Measurements from ENCODE around the gene THUMPD3. TPM values are rescaled to one million over a fixed set of nuclear protein-coding genes. Genes with fewer than 3 reads are reported as not detected.

The THUMPD3 gene
- 10 to 100 TPM; 47.0 to 70.4 (median 60.0) TPM for polyA plus RNA-seq (ENCODE audit: insufficient read length in 3 of 3)
- long read RNA-seq, donor 1, partial matches to known transcripts = 14 of 18 reads
- long read RNA-seq, donor 1, other reads (novel, unspliced or antisense) = 0 of 18 reads
- long read RNA-seq, donor 2, transcript THUMPD3-201 (10 exons, 3,961 nt) = major isoform, 6 of 21 reads
- long read RNA-seq, donor 2, partial matches to known transcripts = 10 of 21 reads
- long read RNA-seq, donor 2, other reads (novel, unspliced or antisense) = 5 of 21 reads
- long read RNA-seq, donor 3, transcript THUMPD3-206 (10 exons, 2,877 nt) = major isoform, 5 of 7 reads
- long read RNA-seq, donor 3, partial matches to known transcripts = 0 of 7 reads
- long read RNA-seq, donor 3, other reads (novel, unspliced or antisense) = 0 of 7 reads
- long read RNA-seq, donor 4, partial matches to known transcripts = 8 of 11 reads
- long read RNA-seq, donor 4, other reads (novel, unspliced or antisense) = 0 of 11 reads
- long read RNA-seq, donor 5, partial matches to known transcripts = 0 of 2 reads
- long read RNA-seq, donor 5, other reads (novel, unspliced or antisense) = 0 of 2 reads
- long read RNA-seq, donor 6, transcript THUMPD3-201 (10 exons, 3,961 nt) = major isoform, 5 of 8 reads
- long read RNA-seq, donor 6, partial matches to known transcripts = 0 of 8 reads
- long read RNA-seq, donor 6, other reads (novel, unspliced or antisense) = 0 of 8 reads
- long read RNA-seq, donor 7, partial matches to known transcripts = 0 of 6 reads
- long read RNA-seq, donor 7, other reads (novel, unspliced or antisense) = 0 of 6 reads
- long read RNA-seq, donor 8, partial matches to known transcripts = 0 of 1 reads
- long read RNA-seq, donor 8, other reads (novel, unspliced or antisense) = 0 of 1 reads
- long read RNA-seq, donor 9, partial matches to known transcripts = 7 of 9 reads
- long read RNA-seq, donor 9, other reads (novel, unspliced or antisense) = 0 of 9 reads
- long read RNA-seq, donor 10, partial matches to known transcripts = 25 of 34 reads
- long read RNA-seq, donor 10, other reads (novel, unspliced or antisense) = 5 of 34 reads
- long read RNA-seq, donor 11, partial matches to known transcripts = 6 of 7 reads
- long read RNA-seq, donor 11, other reads (novel, unspliced or antisense) = 0 of 7 reads
- long read RNA-seq, donor 12, partial matches to known transcripts = 30 of 34 reads
- long read RNA-seq, donor 12, other reads (novel, unspliced or antisense) = 0 of 34 reads
- long read RNA-seq, donor 13, partial matches to known transcripts = 8 of 10 reads
- long read RNA-seq, donor 13, other reads (novel, unspliced or antisense) = 0 of 10 reads
- long read RNA-seq, donor 14 = 0 reads
- long read RNA-seq, donor 15, partial matches to known transcripts = 26 of 35 reads
- long read RNA-seq, donor 15, other reads (novel, unspliced or antisense) = 8 of 35 reads
- long read RNA-seq, donor 16, transcript THUMPD3-206 (10 exons, 2,877 nt) = major isoform, 6 of 16 reads
- long read RNA-seq, donor 16, partial matches to known transcripts = 8 of 16 reads
- long read RNA-seq, donor 16, other reads (novel, unspliced or antisense) = 0 of 16 reads

- peak; percentile 93 for DNase-seq
These were observed at the start of gene THUMPD3 for GRCh38 chr3:9362731-9363530. Gene THUMPD3 (plus strand): TSS chr3:9363054. CDS start chr3:9365069, 2,015 bp downstream.

DNA sequence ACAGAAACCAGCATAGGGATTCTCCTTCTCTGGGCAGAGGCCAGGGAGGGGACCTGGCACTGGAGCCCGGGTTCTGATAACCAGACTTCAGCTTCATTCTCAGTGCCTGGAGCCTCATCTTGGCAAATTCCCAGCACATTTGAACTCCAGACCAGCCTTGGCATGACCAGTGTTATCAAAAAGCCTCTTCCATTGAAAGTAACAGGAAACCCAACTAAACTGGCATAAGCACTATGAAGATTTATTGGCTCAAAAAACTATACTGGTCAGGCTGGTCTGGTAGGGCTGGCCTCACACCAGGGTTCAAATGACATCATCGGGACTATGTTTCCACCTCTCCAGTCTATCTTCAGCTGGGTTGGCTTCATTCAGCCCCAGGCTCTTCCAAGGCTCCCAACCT lies 48.1 kb upstream of the THUMPD3 start:
- no peak for DNase-seq

- DNase-seq = peak; percentile 58
These were observed 45.9 kb upstream of the THUMPD3 start for GRCh38 chr3:9316881-9317361.

GRCh38 chr3:9322780-9323179 lies 40.1 kb upstream of the THUMPD3 start:
- no peak for DNase-seq

DNA sequence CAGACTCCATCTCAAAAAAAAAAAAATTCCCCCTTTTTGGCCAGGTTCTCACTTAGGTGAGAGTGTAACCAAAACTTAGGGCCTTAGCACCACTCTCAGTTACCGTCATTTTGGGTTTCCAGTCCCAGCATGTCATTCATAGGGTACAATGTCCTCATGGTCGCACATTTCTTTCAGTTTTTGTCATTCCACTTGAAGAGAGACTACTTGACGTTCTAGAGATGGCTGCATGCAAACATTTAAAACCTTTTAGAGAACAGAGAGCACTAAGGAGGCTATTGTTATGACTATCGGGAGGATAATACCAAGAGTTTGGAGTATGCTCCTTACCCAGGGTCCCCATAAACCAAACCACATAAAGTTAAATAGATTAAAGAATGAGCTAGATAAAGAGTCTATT lies 37.9 kb upstream of the THUMPD3 start:
- no peak for DNase-seq

DNA sequence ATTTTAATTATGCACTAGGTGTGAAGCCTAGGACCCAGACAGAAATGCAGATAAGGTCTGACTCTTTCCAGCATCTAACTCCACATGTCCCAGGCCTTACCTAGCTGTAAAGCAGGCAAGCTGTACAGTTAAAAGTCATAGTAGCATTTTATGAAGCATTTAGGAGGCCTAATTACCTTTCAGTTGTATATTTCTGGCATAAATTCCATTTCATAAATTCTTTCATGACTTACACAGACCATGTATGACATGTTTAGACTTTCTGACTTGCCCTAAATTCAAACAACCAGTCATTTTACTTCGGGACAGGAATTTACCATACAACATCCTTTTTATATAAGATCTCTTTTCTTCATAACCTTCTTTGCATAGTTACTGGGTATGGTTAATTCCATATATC lies 35.3 kb upstream of the THUMPD3 start:
- DNase-seq = no peak

DNA sequence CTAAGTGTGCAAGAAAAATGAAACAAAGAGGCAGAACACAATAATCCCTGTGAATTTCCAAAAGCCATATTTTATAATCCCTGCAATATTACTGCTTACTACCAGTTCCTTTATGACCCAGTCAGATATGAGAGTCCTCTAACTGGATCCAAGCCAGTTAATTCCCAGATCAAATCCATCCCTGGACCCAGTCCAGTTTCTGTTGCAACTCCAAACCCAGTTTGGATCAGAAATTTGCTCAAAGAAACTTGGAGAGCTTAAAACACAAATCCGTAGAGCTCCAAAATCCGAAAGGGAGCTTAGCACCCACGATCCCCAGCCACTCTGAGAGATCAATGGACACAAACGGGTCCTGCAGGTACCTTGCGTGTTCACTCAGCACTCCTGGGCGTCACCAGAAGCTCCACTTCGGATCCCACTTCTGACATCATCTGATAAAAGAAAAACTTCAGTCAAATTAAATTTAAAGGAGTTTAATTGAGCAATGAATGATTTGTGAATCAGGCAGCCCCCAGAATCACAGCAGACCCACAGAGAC lies 32.6 kb upstream of the THUMPD3 start:
- DNase-seq = no peak

DNA sequence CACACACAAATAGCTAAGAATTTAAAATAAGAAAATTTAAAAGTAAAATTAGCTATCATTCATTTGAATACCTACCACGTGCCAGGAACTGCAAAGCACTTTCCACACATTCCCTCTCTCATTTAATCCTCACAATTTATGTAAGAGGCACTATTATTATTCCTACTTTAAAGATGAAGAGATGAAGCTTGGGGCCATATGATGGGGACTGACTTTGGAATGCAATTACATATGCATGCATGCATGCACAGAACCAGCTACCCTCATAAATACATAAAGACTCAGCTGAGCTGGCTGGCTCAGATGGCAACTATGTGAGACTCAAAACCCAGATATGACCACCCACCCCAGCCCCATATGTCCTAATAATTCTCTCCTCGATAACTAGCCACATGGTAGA lies 31.7 kb upstream of the THUMPD3 start:
- DNase-seq = no peak

DNA sequence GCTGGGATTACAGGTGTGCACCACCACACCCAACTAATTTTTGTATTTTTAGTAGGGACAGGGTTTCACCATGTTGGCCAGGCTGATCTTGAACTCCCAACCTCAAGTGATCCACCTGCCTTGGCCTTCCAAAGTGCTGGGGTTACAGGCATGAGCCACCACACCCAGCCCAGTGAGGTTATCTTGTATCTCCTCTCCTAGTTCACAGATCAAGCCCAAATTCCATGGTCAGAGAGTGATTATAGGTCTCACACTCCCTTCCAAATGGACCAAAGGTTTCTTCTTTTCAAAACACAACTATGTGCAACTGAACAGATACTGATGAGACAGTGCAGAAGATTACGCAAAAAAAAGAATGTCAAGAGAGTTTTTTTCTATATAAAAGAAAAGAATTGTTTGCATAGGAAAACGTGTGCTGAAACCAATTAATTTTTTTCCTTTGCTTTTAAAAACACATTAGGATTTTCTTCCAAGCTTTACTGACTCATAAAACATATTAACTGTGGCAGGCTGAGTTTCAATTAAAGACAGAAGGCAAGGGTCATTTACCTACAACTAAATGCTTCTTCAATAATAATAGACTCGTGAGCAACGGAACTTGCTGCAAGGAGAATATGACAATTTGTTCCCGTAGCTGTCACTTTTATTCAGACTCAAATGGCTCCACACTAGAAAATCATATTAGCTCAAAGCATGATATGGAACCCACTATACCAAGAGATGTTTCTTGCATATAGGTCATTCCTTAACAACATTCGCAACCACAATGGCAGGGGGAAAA lies 30.4 kb upstream of the THUMPD3 start:
- DNase-seq = no peak

- DNase-seq = peak; percentile 57
These were observed 22.9 kb upstream of the THUMPD3 start for GRCh38 chr3:9339761-9340471.

DNA sequence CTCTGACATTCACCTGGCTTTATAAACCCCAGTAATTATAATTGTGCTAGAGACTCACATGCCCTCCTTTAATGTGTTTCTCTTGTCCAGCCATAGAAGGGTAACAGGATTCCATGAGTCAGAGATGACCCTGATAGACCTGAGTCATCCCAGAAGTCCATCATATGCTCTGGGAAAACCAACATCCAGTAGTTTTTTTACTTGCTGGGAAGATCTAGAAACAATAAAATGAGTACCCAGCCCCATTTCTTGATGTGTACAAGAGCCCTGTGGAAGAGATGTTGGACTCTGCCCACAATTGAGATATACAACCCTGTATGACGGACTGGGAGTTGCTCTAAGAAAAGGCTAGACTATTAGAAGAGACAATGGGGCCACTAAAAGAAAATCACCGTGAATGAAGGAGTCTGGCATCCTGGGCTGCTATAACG lies 22.4 kb upstream of the THUMPD3 start:
- DNase-seq = no peak

DNA sequence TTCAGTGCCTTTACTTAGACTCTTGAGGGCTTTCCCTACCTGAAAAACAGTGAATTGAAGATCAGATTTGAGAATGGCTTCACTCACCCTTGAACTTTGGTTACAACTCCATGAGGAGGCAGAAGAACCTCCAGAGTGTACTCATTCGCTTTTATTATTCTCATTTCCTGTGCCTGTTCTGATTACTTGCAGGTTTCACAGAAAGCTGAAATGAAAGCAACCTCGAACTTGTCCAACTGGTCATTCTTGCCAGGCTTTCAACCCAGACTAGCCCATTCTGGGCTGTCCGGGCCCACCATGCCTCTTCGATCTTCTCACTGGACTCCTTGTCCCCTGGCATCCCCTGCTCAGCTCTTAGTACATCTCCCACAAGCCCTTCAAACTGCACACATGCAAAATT lies 20.2 kb upstream of the THUMPD3 start:
- DNase-seq = no peak

DNA sequence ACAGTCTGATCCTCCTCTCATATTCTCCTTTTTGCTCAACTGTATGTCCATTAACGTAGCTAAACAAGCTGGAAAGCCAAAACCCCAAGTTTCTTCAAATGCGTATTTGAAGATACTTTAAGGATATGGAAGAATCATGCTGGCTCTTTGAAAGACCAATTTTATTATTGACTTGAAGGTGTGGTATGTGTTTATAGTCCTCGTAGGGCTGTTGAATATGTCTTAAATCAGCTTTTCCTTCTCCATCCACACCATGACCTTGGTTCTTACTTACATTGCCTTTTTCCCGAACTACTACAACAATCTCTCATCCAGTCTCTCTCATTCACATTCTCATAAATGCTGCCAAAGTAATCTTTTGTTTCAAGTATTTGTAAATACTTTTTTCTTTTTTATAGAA lies 19.7 kb upstream of the THUMPD3 start:
- DNase-seq = no peak

GRCh38 chr3:9345041-9345440 lies 17.8 kb upstream of the THUMPD3 start:
- no peak for DNase-seq

DNA sequence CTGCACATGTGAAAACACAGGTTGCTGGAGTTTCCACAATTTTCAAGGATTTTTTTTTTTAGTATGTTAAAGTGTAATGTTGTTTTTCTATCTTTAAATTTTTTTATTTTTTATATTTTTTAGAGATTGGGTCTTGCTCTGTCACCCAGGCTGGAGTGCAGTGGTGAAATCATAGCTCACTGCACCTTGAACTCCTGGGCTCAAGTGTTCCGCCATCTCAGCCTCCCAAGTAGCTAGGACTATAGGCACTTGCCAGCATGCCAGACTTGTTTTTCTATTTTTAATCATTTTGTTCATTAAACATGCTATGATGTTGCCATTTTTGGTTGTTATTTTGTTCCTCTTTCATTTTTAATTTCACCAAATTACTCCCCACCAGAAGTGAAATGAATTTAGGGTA lies 16.7 kb upstream of the THUMPD3 start:
- DNase-seq = no peak

DNA sequence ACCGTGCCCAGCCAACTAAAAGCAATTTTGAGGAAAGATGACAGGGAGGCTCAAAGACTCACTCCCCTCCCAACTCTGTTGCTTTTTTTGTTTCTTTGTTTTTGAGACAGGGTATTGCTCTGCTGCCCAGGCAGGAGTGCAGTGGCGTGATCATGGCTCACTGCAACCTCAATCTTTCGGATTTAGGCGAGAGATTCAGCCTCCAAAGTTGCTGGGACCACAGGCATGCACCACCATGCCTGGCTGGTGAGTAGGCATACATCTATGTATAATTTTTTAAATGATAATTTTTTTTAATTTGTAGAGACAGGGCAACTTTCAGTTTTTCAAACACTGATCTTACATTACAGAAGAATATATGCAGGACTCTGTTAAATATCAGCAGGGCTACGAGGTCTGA lies 15.8 kb upstream of the THUMPD3 start:
- DNase-seq = no peak

DNA sequence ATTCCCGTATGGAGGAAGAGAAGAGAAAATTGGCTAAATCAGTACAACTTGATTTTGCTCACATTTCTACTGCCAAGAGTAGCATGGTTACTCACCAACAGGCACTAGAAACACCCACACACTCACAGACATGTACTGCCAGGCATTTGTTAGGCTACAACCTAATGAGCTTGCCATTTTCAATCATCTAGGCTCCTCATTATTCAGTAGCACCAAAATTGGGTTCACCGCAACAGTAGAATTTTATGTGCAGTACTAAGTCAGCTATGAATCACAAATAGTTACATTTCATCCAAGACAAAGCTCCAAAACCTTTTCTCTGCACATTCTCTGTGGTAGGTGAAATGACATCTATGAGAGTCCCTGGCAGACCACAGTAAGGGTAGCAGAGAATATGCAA lies 15.0 kb upstream of the THUMPD3 start:
- DNase-seq = no peak

- DNase-seq = peak; percentile 42
These were observed 13.3 kb upstream of the THUMPD3 start for GRCh38 chr3:9349321-9350117.
